ENCODE data around the gene ABL1.

ABL1 gene

GRCh38 chr9:130862217-130862616, 27.2 kb downstream of the ABL1 start:
- no peak for DNase-seq (ENCODE audit: low read depth)
- no peak for TF ChIP-seq CTCF (conservative IDR thresholded peaks at IDR 0.05; ENCODE audit: low read depth, low read length)
- H3K4me3 ChIP-seq (ENCODE audit: low read depth, low read length), result no peak overlapping the region

DNA sequence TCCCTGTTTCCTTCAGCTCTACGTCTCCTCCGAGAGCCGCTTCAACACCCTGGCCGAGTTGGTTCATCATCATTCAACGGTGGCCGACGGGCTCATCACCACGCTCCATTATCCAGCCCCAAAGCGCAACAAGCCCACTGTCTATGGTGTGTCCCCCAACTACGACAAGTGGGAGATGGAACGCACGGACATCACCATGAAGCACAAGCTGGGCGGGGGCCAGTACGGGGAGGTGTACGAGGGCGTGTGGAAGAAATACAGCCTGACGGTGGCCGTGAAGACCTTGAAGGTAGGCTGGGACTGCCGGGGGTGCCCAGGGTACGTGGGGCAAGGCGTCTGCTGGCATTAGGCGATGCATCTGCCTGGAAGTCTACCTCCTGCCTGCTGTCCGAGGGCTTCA, 27.7 kb downstream of the ABL1 start:
- TF ChIP-seq CTCF (conservative IDR thresholded peaks at IDR 0.05; ENCODE audit: low read depth, low read length), result no peak
- H3K4me3 ChIP-seq (ENCODE audit: low read depth, low read length), result no peak overlapping the region
- no peak for DNase-seq (ENCODE audit: low read depth)

DNA sequence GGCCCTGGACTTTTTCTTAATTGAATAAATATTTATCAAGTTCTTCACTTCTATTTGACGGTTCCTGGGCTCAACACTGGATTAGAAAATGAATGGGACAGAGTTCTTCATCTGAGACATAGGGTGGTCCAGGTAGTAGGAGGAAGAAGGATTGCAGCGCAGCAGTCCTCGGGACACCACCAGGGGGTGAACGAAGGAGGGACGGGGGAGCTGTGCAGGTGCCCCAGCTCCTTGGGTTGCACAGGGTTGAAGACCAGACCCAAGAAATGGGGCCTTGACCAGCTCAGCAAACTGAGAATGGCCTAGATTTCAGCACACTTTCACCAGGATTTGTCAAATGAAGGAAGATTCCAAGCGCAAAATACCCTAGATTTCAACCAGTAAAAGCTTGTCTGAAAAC, 29.5 kb downstream of the ABL1 start:
- no peak for DNase-seq (ENCODE audit: low read depth)
- H3K4me3 ChIP-seq (ENCODE audit: low read depth, low read length), result no peak overlapping the region
- no peak for TF ChIP-seq CTCF (conservative IDR thresholded peaks at IDR 0.05; ENCODE audit: low read depth, low read length)

DNA sequence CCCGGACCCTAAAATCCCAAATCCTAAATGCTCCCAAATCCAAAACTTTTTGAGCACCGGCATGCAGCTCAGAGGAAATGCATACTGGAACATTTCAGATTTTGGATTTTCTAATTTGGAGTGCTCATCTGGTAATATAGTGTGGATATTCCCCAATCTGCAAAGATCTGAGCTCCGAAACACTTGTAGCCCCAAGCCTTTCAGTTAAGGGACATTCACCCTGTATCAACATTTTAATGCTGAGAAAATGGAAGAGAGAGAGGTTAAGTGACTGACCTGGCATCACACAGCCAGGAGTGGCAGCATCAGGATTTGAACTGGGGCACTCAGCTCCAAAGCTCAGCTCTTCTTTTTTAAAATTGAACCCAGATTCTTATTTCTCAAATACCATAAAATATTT, 30.9 kb downstream of the ABL1 start:
- TF ChIP-seq CTCF (conservative IDR thresholded peaks at IDR 0.05; ENCODE audit: low read depth, low read length), result no peak
- no peak for DNase-seq (ENCODE audit: low read depth)
- no peak overlapping the region for H3K4me3 ChIP-seq (ENCODE audit: low read depth, low read length)

- H3K4me3 ChIP-seq (ENCODE audit: low read depth, low read length), result peak overlapping the region; percentile 44
- peak; percentile 91 for DNase-seq (ENCODE audit: low read depth)
- peak; percentile 94 for TF ChIP-seq CTCF (conservative IDR thresholded peaks at IDR 0.05; ENCODE audit: low read depth, low read length)
Observed at GRCh38 chr9:130866474-130866965, 31.5 kb downstream of the ABL1 start.

DNA sequence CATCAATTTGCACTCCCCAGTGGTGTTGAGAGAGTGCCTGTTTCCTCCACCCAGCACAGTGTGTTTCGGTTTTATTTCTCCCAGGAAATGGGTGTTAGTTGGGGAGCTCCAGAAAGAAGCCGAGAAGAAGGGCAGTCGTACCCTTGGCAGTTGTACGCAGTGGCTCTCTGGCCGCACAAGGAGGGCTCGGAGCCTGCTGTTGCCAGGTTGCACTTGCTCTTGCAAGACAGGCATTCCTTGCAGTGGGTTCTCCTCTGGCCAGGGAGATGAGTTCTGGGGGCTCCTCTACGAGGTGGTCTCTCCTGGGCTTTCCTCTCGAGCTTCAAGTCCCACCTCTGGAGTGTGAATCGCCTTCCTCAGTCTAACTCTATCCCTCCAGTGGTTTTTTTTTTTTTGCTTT, 32.5 kb downstream of the ABL1 start:
- no peak for TF ChIP-seq CTCF (conservative IDR thresholded peaks at IDR 0.05; ENCODE audit: low read depth, low read length)
- no peak for DNase-seq (ENCODE audit: low read depth)
- no peak overlapping the region for H3K4me3 ChIP-seq (ENCODE audit: low read depth, low read length)

DNA sequence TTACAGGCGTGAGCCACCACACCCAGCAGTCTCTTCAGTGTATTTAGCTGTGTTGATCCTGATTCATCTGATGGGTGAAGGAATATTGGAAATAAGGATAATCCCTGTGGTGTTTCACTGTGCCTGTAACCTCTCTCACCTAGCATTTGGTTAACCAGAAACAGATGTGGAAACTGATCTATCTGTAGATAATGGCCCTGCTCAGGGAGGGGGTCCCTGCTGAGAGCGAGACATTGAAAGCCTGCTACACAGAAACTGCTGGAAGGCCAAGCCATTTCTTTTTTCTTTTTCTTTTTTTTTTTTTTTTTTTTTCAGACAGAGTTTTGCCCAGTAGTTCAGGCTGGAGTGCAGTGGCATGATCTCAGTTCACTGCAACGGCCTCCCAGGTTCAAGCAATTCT, 33.2 kb downstream of the ABL1 start:
- no peak for DNase-seq (ENCODE audit: low read depth)
- H3K4me3 ChIP-seq (ENCODE audit: low read depth, low read length), result no peak overlapping the region
- no peak for TF ChIP-seq CTCF (conservative IDR thresholded peaks at IDR 0.05; ENCODE audit: low read depth, low read length)
